IPS-NIHi11 (cell line): ENCODE results near the gene CLNK.

Experiments
- DNase-seq: peaks from one replicate; pipeline ENCODE4 v3.0.0; 2012; ENCODE audit warnings: mixed read lengths, low spot score

The CLNK gene, protein sequence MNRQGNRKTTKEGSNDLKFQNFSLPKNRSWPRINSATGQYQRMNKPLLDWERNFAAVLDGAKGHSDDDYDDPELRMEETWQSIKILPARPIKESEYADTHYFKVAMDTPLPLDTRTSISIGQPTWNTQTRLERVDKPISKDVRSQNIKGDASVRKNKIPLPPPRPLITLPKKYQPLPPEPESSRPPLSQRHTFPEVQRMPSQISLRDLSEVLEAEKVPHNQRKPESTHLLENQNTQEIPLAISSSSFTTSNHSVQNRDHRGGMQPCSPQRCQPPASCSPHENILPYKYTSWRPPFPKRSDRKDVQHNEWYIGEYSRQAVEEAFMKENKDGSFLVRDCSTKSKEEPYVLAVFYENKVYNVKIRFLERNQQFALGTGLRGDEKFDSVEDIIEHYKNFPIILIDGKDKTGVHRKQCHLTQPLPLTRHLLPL

DNA sequence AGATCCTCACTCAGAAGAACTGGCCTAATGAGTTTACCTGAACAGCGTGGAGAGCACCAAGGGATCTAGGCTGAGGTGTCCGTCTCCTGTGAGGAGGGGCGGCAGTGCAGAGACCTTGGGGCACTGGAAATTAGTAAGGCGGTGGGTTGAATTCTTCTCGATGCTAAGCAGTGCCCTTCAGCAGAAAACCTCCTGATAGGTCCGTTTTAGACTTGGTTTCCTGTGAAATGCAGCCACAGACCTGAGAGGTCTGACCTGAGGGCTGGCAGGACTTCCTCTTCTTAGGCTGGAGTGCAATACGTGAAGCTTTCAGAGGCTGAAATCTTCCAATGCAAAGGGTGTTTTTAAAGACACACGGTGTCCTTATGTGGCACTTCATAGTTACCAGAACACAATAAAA is at the start of gene CLNK:
TSS of gene CLNK (minus strand) at position 138 of the 400 bp plus-strand sequence. CDS start 16,899 bp downstream, outside the sequence.
- no peak for DNase-seq

DNA sequence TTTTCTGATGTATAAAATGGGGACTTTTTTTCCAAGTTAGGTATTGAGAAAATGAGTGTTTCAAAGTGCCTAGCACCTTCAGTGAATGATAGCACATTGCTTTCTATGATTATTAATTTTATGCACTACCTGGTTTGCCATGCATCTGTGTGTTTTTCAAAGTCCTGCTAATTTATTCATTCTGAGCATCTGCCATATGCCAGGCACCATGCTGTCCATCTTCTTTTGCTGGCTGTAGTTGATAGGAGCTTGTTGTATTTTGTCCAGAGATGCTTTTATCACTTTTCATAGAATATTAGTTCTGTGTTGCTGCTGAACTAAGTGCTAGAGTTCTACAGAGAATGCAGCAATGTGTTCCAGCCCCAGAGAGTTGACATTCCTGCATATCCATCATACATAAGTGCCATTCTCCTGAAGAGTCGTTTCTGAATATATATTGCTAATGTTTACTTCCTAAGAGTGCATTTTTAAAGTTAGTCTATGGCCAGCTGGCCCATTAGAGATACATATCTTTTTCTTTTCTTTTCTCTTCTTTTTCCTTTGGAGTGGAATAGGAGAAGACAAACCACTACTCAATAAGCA is 49.0 kb upstream of the CLNK start:
- no peak for DNase-seq

DNA sequence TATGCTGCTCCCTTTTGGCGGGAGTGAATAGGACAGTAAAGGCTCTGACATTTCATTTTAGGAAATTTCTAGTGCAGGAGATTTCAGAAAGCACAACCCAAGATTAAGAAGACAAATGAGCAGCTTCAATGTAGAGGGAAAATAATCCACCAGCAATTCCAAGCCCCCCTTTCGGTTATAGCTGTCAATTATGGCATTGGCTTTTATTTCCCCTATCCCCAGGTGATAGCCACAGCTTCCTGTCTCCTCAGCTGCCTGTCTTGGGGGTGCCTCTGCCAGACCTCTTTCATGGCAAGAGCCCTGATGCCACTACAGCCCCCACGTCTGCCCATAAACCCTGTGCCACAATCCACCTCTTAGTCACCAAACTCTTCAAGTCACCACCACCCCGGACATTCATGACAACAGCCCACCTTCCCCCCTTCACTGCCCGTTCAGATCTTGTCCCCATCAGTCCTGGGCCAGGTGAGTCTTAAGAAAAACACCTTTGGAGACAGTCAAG is 48.4 kb upstream of the CLNK start:
- no peak for DNase-seq

DNA sequence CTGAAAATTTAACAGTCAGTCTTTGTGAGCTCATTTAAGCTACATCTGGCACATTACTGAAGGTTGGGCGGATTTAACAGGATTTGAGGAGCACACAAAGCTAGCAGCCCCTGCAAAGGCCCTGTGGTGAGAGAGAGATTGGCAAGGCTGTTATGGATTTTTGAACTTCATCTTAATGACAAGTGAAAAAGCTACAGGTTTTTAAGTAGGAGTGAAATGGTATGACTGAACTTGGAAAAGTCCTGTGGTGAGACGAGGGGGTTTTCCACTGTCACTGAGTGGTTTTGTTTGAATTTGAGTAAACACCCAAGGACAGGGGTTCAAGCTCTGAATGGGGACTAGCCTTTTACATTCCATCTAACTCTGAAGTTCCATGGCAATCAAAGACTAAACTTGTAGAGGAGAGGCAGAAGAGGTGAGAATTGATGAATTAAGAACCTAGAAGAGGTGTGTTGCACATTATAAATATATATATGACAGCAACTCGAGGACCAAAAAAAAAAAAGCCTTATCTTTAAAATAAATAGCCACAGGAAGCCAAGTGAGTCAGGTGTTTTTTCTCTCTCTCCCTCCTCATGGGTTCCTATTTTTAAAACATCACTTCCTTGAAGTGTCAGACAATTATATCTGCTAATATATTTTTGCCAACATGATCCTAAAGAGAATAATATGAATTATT is 47.8 kb upstream of the CLNK start:
- no peak for DNase-seq

DNA sequence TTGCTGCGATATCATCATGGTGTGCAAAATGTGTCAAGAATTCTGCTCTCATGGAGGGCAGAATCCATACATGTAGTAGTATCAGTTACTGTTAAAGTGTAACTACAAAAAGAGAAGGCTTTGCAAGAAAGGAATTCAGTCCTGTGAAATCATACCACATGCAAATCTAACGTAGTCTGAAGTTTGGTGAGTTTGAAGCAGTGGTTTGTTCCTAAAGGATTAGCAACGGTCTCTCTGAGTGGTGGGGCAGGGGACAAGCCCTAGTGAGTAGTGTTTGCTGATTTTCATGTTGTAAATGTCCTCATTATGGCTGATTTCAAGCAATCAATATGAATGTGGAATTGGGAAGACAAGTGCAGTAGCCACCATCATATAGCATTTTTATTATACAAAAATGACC is 47.1 kb upstream of the CLNK start:
- no peak for DNase-seq

DNA sequence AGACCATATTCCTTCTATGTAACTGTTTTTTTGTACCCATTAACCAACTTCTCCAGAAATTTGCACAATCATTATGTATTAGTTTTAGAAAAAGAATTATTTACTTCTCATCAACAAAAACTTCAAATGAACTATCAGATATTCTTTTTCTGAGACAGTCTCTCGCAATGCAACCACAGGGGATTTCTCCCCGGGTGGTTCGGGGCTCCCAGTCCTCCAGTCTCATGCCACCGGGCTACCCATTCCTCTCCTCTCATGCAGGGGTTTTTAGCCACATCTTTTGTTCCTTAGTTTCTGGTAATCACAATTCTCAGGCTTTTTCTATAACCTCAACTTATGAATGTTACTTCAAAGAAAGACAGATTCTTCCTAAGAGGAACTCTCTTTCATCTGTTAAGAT is 46.6 kb upstream of the CLNK start:
- DNase-seq: no peak

DNA sequence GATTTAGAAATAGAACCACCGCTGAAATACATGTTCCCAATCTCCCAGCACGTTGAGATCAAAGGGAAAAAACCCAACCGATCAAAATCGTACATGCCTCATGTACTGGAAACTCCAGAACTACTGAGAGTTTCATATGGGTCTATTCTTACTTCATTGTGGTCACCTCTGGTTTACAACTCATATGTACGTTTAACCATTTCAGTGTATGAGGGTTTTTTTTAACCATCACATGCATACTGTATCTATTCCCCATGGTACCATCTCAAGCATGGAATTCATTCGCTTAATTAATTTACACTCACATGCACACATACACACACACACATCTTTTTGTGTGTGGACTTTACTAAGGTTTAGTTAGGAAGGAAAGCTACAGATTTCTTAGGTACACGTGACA is 46.0 kb upstream of the CLNK start:
- no peak for DNase-seq

DNA sequence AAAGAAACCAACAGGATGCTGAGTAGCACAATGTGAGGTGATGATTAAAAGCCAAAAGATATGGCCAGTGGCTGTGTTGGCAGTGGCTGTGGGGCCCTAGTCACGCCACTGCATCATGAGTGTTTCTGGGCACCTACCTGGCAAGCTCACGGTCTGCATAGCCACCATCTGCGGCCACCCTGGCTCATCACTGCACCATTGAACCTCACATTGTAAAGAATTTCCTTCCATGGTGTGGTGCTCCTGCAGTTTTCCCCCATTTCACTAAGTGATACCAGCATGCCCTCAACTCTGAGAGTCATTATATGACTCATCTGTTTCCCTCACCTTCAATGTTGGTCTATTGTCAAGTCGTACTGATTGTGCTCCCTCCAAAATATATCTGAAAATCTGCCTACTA is 45.5 kb upstream of the CLNK start:
- DNase-seq: no peak

DNA sequence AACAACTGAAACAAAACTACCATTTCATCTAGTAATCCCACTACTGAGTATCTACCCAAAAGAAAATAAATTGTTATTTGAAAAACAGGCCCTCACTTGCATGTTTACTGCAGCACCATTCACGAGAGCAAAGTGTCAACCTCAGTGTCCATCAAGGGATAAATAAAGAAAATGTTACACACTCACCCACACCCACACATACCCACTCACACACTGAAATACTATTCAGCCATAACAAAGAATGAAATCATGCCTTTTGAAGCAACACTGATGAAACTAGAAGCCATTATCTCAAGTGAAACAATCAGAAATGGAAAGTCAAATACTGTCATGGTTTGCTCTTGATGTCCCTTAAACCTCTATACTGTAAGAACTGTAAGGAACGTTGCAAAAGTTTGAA is 44.8 kb upstream of the CLNK start:
- DNase-seq: no peak

DNA sequence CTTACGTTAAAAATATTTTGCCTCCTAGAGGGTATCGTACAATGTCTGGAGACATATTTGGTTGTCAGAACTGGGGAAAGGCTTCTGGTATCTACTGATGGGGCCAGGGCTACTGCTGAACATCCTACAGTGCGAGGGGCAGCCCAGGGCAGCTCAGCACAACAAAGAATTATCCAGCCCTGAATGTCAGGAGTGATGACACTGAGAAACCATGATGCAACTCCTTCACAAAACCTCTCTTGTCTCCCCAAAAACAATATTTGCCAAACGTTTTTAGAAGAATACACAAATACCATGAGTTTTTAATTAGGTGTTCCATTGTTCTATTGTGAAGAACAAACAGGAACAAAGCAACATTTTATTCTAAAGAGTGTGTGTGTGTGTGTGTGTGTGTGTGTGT is 43.4 kb upstream of the CLNK start:
- DNase-seq: no peak

DNA sequence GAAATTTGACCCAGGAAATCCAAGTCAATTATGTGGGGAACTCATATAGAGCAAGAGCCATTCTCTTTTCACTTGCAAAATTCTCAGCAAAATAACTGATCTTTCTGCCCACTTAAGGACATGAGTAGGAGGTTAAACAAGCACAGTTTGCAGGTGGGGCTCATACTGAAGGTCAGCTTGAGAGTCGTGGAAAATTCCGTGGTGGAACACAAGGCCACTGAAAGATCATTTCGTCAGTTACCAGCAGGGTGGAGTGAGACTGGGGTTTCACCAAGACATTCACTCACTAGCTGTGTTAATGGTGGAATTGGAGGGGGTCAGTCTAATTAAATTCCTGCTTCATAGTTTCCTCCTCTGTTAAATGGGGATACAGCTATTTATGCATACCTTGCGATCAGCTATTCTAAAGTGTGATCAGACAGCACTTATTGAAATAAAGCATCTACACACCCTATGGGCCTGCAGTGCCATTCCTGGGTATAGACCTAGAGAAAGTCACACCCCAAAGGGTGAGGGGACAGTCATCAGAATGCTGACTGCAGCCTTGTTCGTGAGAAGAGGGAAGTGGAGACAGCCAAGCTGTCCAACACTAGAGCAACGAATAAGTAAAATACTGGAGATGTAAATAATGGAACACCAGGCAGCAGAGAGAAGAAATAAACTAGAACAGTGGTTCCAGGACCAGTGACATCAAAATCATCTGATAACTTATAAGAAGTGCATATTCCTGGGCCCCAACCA is 42.7 kb upstream of the CLNK start:
- no peak for DNase-seq

DNA sequence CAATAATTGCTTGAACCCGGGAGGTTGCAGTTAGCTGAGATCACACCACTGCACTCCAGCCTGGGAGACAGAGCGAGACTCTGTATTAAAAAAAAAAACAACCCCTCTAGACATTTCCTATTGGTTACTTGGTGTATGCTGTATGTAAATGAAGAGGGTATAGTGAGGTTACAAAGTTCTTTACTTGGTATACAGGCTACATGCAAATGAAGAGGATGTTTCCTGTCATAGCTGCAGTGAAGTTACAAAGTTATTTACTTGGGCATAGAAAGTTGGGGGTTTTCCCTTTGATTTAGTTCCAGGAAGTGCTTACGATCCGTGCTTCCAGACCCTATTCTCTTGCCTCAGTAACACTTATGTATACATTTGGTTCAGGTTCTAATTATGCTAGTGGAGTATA is 38.4 kb upstream of the CLNK start:
- no peak for DNase-seq

DNA sequence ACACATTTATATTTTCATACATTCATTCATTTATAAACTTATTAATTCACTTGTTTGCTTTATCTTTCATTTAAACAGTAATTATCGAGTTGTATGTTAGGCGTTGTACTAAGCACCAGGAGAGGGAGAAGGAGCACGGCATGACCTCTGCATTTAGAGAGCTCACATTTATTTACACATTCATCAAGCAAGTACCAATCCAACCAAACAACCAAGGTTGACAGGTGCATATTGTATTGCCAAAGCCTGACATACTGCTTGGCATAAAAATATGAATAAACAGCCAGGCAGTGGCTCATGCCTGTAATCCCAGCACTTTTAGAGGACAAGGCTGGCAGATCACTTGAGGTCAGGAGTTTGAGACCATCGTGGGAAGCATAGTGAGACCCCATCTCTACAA is 37.0 kb upstream of the CLNK start:
- no peak for DNase-seq

DNA sequence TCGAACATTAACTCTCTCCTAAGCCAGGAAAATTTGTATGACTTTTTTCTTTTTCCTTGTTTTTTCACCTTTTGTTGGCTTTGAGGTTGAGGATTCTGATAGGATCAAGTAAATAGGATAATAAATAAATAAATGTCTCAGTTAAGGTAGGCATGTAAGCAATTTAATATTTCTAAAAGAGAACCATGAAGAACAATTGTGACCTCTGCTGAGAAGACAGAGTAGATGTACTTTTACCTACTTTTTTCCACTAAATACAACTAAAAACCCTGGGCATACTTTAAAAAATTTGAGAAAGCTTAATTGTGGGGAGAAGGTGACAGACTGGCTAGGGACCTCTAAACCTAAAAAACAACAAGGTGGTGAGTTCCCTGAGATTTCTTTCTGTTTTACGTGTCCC is 31.6 kb upstream of the CLNK start:
- no peak for DNase-seq

DNA sequence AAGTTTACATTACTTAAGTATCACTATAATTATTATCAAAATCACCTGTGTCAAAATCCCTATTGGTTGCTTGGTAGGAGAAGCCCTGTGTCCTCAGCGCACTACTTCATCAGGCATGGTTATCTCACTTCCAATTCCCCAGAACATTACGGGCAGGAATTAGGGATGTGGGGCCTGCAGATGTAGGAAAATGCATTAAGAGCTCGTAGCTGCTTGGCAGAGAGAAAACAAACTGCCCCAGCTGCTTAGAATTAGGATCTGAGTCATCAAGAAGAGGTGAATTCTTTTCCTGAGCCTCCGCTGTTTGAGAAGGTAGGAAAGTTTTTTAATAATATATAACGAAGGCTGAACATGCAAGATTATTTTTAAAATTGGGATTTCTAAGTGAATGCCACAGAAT is 31.1 kb upstream of the CLNK start:
- DNase-seq: no peak

DNA sequence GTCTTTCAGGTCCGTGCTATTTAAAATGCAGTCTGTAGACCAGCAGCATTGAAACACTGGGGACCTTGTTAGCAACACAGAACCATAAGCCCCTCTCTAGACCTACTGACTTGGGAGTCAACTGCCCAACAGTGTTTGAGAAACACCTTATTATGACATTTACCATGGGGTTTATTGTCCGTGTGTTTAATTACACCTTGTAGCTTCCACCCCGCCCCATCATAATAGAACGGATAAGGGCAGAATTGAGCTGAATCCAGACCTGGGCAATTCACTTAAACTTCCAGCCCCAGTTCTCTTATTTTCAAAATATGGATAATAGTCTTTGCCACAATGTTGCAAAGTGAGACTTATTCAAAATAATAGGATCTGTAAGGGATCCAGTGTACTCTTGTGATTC is 30.6 kb upstream of the CLNK start:
- DNase-seq: no peak

DNA sequence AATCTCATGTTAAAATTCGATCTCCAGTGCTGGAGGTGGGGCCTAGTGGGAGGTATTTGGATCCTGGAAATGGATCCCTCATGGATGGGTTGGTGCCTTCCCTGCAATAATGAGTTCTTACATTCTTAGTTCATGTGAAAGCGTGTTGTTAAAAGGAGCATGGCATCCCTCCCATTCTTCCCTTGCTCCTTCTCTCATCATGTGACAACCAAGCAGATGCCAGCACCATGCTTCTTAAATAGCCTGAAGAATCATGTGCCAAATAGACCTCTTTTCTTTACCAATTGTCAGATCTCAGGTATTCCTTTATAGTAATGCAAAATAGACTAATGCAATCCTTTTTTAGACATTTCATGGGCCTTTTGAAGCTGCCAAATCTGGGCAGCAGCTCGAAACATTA is 29.0 kb upstream of the CLNK start:
- no peak for DNase-seq

DNA sequence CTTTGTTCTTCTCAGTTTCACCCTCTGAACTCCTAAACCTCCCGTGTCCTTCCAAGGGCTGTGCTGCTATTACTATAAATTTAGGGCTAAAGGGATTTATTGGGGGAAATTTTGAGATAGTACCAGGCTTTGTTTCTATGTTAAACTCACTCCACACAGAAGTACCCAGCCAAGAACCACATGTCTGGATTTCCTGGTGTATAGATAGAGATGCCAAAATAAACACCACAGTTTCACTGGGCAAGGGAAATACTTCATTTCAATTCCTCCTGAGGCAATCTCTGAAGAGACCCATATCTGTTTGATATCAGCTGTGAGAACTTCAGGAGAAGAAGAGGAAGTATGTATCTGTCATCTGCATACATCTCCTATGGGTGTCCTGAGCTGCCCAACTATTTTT is 21.7 kb upstream of the CLNK start:
- DNase-seq: no peak

DNA sequence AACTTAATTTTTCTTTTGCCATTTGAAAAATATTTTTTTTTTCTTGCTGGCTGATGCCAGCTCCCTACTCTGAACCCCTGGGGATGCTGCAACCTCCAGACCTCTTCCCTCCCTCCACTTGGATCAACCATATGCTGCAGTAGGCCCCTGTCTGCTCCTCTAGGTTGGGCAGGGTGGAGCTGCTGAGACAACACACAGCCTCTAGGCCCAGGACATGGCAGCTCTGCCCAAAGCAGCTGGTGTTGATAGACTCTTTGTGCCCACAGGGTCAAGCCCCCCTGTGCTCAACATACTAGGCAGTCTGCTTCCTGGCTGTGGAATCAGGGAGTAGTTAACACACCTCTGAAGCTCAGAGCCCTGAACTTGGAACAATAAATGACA is 19.9 kb upstream of the CLNK start:
- no peak for DNase-seq

DNA sequence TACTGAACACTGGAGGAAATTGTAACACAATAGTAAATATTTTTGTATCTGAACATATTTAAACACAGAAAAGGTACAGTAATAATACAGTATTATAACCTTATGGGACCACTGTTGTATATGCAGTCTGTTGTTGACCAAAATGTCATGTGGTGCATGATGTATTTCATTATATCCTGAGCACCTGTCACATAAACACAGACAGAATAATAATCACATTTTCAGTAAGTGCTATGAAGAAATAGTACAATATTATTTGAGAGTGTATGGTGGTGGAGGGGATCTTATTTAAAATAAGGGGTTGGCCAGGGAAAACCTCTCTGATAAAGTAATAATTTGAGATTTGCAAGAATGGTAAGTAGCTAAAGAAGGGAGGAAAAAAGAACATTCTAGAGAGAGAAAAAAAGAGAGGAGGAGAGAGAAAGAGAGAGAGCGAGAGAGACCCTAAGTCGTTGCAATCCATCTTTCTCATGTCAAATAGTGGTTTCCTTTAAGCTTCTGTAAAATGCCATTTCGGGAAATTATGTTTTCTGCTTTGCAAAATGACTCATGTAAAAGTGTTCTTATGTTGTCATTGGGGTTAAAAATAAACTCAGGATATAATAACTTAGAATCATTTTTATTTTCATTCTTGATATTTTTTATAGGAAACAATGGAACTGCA is 19.3 kb upstream of the CLNK start:
- DNase-seq: no peak

DNA sequence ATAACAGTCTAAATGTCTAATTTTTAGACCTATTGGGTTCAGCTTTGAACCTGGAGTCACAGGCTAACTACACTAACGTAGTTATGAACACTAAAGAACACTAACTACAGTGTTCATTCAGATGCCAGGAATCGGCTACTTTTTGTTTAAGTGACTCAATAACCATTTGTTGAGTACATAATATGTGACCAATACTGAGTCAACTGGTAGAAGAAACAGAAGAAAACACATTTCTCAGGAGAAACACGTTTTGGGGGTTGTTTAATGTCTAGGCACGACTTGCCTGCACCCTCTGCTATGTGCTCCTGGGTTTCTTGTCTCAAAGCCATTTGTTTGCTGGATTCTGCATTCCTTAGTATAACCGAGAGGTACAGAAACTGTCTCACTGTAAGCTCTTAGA is 18.6 kb upstream of the CLNK start:
- no peak for DNase-seq
